GM10847 (cell line): ENCODE measurements around the gene RETSAT.

ENCODE experiments used
- POLR2A ChIP-seq: IDR thresholded peaks from 2 replicates; pipeline ENCODE4 v1.6.1; 2011; ENCODE audit not compliant: insufficient read length; ENCODE audit errors: extremely low read depth

RETSAT gene

GRCh38 chr2:85355073-85355410, 714 bp upstream of the RETSAT start:
- no peak for TF ChIP-seq POLR2A

GRCh38 chr2:85353876-85354285, 447 bp downstream of the RETSAT start:
- TF ChIP-seq POLR2A = no peak

GRCh38 chr2:85347599-85347998, 6.7 kb downstream of the RETSAT start:
- no peak for TF ChIP-seq POLR2A

- no peak for TF ChIP-seq POLR2A
Measured at GRCh38 chr2:85344356-85344954, 9.9 kb downstream of the RETSAT start.

- TF ChIP-seq POLR2A = no peak
Measured at GRCh38 chr2:85342156-85342555, 12.2 kb downstream of the RETSAT start.

- TF ChIP-seq POLR2A = no peak
Measured at GRCh38 chr2:85341269-85342029, 12.9 kb downstream of the RETSAT start.

GRCh38 chr2:85340034-85340892, 14.1 kb downstream of the RETSAT start:
- no peak for TF ChIP-seq POLR2A

GRCh38 chr2:85334928-85335327, 19.4 kb downstream of the RETSAT start:
- TF ChIP-seq POLR2A = no peak

- no peak for TF ChIP-seq POLR2A
Measured at GRCh38 chr2:85330839-85331636, 23.3 kb downstream of the RETSAT start.

GRCh38 chr2:85329181-85329651, 25.1 kb downstream of the RETSAT start:
- no peak for TF ChIP-seq POLR2A

- TF ChIP-seq POLR2A = peak; percentile 97
Measured at GRCh38 chr2:85327822-85328617, 26.3 kb downstream of the RETSAT start, which contains the start of gene TGOLN2. Gene TGOLN2, minus strand, starts transcription at chr2:85327989. Its CDS starts 27 bp downstream, at chr2:85327962.

GRCh38 chr2:85327160-85327821, 27.0 kb downstream of the RETSAT start:
- TF ChIP-seq POLR2A = no peak

GRCh38 chr2:85326406-85327159, 27.7 kb downstream of the RETSAT start:
- no peak for TF ChIP-seq POLR2A

GRCh38 chr2:85325466-85325811, 28.9 kb downstream of the RETSAT start:
- TF ChIP-seq POLR2A = no peak
